Measurements from ENCODE around the gene RWDD2A.
"Not testable (repeated sequence)": the region's sequence is repeated elsewhere in the genome, so short reads cannot be mapped to it uniquely, and the experiment has no call there.

The RWDD2A gene

GRCh38 chr6:83192871-83193746, at the start of gene RWDD2A, which contains the start of gene PGM3:
Gene RWDD2A (plus strand): TSS chr6:83193357. CDS start chr6:83194452, 1,095 bp downstream.
Gene PGM3 (minus strand): TSS chr6:83193265. CDS start chr6:83191012, 2,253 bp downstream.
- peak; percentile 94 for DNase-seq

- no peak for DNase-seq
Observed at GRCh38 chr6:83151114-83151513, 42.0 kb upstream of the RWDD2A start.

- no peak for DNase-seq
Observed at GRCh38 chr6:83152913-83153312, 40.2 kb upstream of the RWDD2A start.

- DNase-seq = no peak
Observed at GRCh38 chr6:83153883-83154521, 39.2 kb upstream of the RWDD2A start.

- no peak for DNase-seq
Observed at GRCh38 chr6:83155794-83156193, 37.4 kb upstream of the RWDD2A start.

GRCh38 chr6:83160167-83160566, 33.0 kb upstream of the RWDD2A start:
- DNase-seq = no peak

- no peak for DNase-seq
Observed at GRCh38 chr6:83167726-83168278, 25.4 kb upstream of the RWDD2A start.

GRCh38 chr6:83168556-83168955, 24.6 kb upstream of the RWDD2A start:
- no peak for DNase-seq

GRCh38 chr6:83169106-83169505, 24.1 kb upstream of the RWDD2A start:
- no peak for DNase-seq

GRCh38 chr6:83169511-83169910, 23.6 kb upstream of the RWDD2A start:
- no peak for DNase-seq

- DNase-seq = no peak
Observed at GRCh38 chr6:83176246-83176645, 16.9 kb upstream of the RWDD2A start.

- no peak for DNase-seq
Observed at GRCh38 chr6:83180426-83180950, 12.7 kb upstream of the RWDD2A start.

GRCh38 chr6:83182114-83182513, 11.0 kb upstream of the RWDD2A start:
- no peak for DNase-seq

- DNase-seq = no peak
Observed at GRCh38 chr6:83183082-83183828, 9.9 kb upstream of the RWDD2A start.

- DNase-seq = no peak
Observed at GRCh38 chr6:83185096-83185495, 8.1 kb upstream of the RWDD2A start.

GRCh38 chr6:83188501-83188900, 4.7 kb upstream of the RWDD2A start:
- DNase-seq = no peak

- no peak for DNase-seq
Observed at GRCh38 chr6:83190626-83191025, 2.5 kb upstream of the RWDD2A start.

GRCh38 chr6:83191974-83192373, 1.2 kb upstream of the RWDD2A start:
- not testable (repeated sequence) for DNase-seq

- DNase-seq = no peak
Observed at GRCh38 chr6:83192456-83192855, 701 bp upstream of the RWDD2A start.

- DNase-seq = peak; percentile 56
Observed at GRCh38 chr6:83193747-83194566, 800 bp downstream of the RWDD2A start.

GRCh38 chr6:83198486-83199172, 5.5 kb downstream of the RWDD2A start:
- DNase-seq = no peak

All from right hindlimb (tissue), 1 donor.